HCT116 (cell line): ENCODE data around the gene NELL1.

Experiments
- CEBPB ChIP-seq: IDR thresholded peaks from 2 replicates; pipeline ENCODE4 v1.6.1; 2012; ENCODE audit warnings: low read depth
- CTCF ChIP-seq, 3 experiments: fragments of 200-600 bp in 1 of 3; sonication (generic) in 1 of 3; IDR thresholded peaks in 2 of 3; conservative IDR thresholded peaks in 1 of 3; 2 replicates each; pipeline ENCODE4 v1.5.1; 2012 to 2017; ENCODE audit warnings: low read depth in 2 of 3, low read length in 2 of 3, antibody characterized with exemption in 1 of 3, borderline replicate concordance in 1 of 3, control low read depth in 1 of 3, mild to moderate bottlenecking in 1 of 3, mixed read lengths in 1 of 3, mixed run types in 1 of 3, moderate library complexity in 1 of 3; ENCODE audit not compliant: insufficient read depth in 1 of 3
- EGR1 ChIP-seq: IDR thresholded peaks from 2 replicates; pipeline ENCODE4 v1.6.1; 2012; ENCODE audit warnings: low read depth
- EZH2 ChIP-seq: fragments of 200-600 bp; sonication (generic); IDR thresholded peaks from 2 replicates; pipeline ENCODE4 v1.6.1; 2017; ENCODE audit warnings: antibody characterized with exemption, mixed run types
- POLR2AphosphoS5 ChIP-seq: IDR thresholded peaks from 2 replicates; pipeline ENCODE4 v1.6.1; 2011; ENCODE audit warnings: mild to moderate bottlenecking, low read depth, low read length, moderate library complexity
- YY1 ChIP-seq: IDR thresholded peaks from 2 replicates; pipeline ENCODE4 v1.6.1; 2011; ENCODE audit warnings: low read length, low read depth, moderate library complexity, mild to moderate bottlenecking; ENCODE audit not compliant: insufficient replicate concordance; ENCODE audit errors: extremely low read depth

GRCh38 chr11:20873054-20873453, 203.7 kb downstream of the NELL1 start:
- peak in 1 of 3 experiments; percentile 39; a peak in 2 of 6 replicates for TF ChIP-seq CTCF (IDR thresholded peaks at IDR 0.05 in 2 of 3, conservative IDR thresholded peaks at IDR 0.05 in 1 of 3; ENCODE audit: borderline replicate concordance in 1 of 3, insufficient read depth in 1 of 3, low read depth in 2 of 3, low read length in 2 of 3)
- TF ChIP-seq EGR1 = no peak
- TF ChIP-seq CEBPB = no peak
- TF ChIP-seq POLR2AphosphoS5 = no peak
- TF ChIP-seq EZH2 = no peak
- no peak for TF ChIP-seq YY1
